ENCODE results near the gene ACER3. TPM values are rescaled to one million over a fixed set of nuclear protein-coding genes. Genes with fewer than 3 reads are reported as not detected.
A peak's percentile ranks its signal among the peaks of the same experiment; 100 is the strongest.
"Not testable (repeated sequence)": the region's sequence is repeated elsewhere in the genome, so short reads cannot be mapped to it uniquely, and the experiment has no call there.

The ACER3 gene
- total RNA-seq, 2 donors from 2014 or later: 7.6 to 10.2 TPM

DNA sequence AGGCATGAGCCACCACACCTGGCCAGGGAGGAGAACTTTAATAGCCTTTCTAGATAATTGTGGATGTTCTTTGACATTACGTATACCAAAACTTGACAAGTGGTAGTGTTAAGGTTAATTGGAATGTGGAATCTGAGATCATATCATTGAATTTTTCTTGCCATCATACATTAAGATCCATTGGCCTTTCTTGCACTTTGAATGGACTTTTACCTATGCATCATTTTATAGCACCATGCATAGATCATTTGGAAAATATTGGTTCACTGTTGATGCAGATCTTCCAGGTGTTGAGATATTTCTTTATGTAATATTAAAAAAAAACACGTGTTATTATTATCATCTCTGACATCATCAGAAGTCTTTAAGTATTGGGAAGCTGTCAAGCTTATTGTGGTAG is 36.5 kb downstream of the ACER3 start:
- DNase-seq (no peak), ATAC-seq (no peak)
- no peaks in the 10 kb centered on the region for H3K27me3 Mint-ChIP-seq
- H3K9me3 ChIP-seq (ENCODE audit: control insufficient read depth, low read length, poor library complexity, severe bottlenecking): no peaks in the 10 kb centered on the region
- peaks cover 5% of the 10 kb centered on the region for H3K36me3 Mint-ChIP-seq (ENCODE audit: low read depth)
- no peak overlapping the region for H3K27ac Mint-ChIP-seq
- peaks cover 10% of the 10 kb centered on the region for H3K4me1 Mint-ChIP-seq
- H3K4me3 Mint-ChIP-seq: no peak overlapping the region

DNA sequence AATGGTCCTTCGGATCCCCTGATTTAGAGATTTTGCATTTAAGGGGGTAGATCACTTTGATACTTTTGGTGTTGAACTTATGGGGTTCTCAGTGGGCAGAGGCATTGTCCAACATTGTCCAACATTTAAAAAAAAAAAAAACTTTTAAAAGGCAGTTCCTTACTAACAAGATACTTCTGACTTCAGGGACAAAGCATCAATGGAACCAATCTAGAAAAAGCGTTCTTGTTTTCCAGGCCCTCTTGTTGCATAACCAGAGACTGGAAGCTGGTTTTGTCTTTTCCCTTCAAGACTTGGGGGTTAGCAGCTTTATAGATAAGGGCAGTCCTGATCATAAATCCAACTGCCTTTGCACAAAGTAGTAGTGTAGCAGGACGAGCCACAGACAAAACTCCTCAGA is 40.4 kb downstream of the ACER3 start:
- no peak overlapping the region for H3K4me3 Mint-ChIP-seq
- peaks cover 7% of the 10 kb centered on the region for H3K36me3 Mint-ChIP-seq (ENCODE audit: low read depth)
- DNase-seq: no peak
- peaks cover 13% of the 10 kb centered on the region for H3K4me1 Mint-ChIP-seq
- H3K9me3 ChIP-seq (ENCODE audit: control insufficient read depth, low read length, poor library complexity, severe bottlenecking): no peaks in the 10 kb centered on the region
- H3K27ac Mint-ChIP-seq: no peak overlapping the region
- no peak for ATAC-seq
- H3K27me3 Mint-ChIP-seq: no peaks in the 10 kb centered on the region

DNA sequence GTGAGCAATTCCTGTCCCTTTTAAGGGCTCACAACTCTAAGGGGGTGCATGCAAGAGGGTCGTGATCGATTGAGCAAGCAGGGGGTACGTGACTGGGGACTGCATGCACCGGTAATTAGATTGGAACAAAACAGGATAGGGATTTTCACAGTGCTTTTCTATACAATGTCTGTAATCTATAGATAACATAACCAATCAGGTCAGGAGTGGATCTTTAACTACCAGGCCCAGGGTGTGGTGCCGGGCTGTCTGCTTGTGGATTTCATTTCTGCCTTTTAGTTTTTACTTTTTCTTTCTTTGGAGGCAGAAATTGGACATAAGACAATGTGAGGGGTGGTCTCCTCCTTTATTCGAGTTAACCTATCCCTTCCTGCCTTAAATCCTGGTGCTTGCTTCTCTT is 40.9 kb downstream of the ACER3 start:
- not testable (repeated sequence) for H3K27me3 Mint-ChIP-seq, DNase-seq

DNA sequence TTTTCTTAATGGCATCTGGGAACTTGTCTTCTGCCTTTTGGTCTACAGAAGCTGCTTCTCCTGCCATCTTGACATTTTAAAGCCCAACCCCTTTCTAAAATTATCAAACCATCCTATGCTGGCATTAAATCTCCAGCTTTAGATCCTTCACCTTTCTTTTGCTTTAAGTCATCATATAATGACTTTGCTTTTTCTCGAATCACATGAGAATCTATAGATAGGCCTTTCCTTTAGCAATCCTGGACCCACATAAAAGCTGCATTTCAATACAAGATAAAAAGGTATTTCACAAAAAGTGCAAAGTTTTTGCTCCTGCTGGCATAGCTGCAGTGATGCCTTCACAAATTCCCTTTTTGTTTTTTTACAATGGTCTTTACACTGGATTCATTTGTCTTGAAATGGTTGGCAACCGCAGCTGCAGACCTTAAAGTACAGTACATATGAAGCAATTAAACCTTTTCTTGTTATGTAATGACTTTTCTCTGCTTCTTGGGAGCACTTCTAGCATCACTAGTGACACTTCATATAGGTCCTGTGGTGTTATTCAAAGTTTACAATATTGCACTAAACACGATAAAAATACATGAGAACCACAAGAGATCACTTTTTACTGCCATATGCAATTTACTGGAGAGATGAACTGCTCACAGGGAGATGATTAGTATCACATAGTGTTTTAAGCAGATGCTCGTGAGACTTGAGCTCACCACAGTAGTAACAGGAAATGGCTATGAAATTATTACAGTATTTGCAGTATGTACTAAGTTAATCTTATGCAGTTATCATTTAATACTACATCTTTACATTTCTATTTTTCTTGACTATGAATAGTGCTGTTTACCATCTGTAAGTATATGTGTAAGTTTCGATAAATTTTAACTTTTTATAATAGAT is 41.6 kb downstream of the ACER3 start:
- no peaks in the 10 kb centered on the region for H3K9me3 ChIP-seq (ENCODE audit: control insufficient read depth, low read length, poor library complexity, severe bottlenecking)
- Mint-ChIP-seq H3K4me3 (no peak overlapping the region), H3K27me3 (no peaks in the 10 kb centered on the region), H3K36me3 (ENCODE audit: low read depth) (peaks cover 7% of the 10 kb centered on the region), H3K4me1 (peaks cover 13% of the 10 kb centered on the region), H3K27ac (no peak overlapping the region)
- no peak for DNase-seq
- no peak for ATAC-seq

More for the DNA sequence above, 40.9 kb downstream of the ACER3 start:
- not testable (repeated sequence) for ATAC-seq; H3K4me3 Mint-ChIP-seq; H3K36me3 Mint-ChIP-seq (ENCODE audit: low read depth); H3K9me3 ChIP-seq (ENCODE audit: control insufficient read depth, low read length, poor library complexity, severe bottlenecking); H3K27ac Mint-ChIP-seq
- peaks cover 13% of the 10 kb centered on the region for H3K4me1 Mint-ChIP-seq

DNA sequence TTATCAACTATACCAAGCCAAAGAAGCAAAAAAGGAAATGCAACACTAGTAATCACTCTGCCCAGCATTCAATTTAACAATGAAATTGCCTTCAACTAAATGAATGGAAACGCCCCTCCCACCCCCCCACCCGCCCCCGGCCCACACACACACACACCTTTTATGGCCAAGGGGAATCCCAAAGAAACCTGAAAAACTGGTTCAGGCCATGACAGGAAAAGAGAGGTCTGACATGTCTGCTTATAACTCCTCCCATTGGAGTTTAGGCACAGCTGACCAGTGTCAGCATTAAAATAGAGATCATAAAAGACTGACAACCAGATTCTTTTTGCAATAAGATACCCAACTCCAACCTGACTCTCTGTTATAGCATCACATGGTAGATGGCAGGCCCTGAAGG is 42.6 kb downstream of the ACER3 start:
- ATAC-seq (no peak), DNase-seq (no peak)
- H3K27ac Mint-ChIP-seq: no peak overlapping the region
- H3K36me3 Mint-ChIP-seq (ENCODE audit: low read depth): peaks cover 7% of the 10 kb centered on the region
- no peaks in the 10 kb centered on the region for H3K27me3 Mint-ChIP-seq
- H3K9me3 ChIP-seq (ENCODE audit: control insufficient read depth, low read length, poor library complexity, severe bottlenecking): no peaks in the 10 kb centered on the region
- peaks cover 13% of the 10 kb centered on the region for H3K4me1 Mint-ChIP-seq
- H3K4me3 Mint-ChIP-seq: no peak overlapping the region

DNA sequence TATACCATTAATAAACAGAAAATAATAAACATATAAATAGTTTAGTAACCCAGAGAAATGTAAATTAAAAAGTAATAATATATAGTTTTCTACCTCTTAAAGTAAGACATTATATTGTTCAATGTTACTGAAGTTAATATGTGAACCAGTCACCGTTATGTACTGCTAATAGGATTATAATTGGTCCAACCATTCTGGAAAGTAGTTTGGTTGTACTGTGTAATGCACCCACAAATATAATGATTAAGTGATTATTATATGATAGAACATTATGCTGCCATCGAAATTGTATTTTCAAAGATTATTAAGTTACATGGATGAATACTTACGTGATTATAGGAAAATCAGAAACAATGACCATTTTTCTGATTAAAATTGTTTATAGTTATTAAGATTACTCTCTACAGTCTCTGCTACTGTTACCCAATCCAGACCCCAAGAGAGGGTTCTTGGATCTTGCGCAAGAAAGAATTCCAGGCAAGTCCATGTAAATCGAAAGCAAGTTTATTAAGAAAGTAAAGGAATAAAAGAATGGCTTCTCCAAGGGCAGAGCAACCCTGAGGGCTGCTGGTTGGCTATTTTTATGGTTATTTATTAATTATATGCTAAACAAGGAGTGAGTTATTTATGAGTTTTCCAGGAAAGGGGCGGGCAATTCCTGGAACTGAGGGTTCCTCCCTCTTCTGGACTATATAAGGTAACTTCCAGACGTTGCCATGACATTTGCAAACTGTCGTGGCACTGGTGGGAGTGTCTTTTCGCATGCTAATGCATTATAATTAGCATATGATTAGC is 50.1 kb downstream of the ACER3 start:
- Mint-ChIP-seq H3K36me3 (ENCODE audit: low read depth) (no peaks in the 10 kb centered on the region), H3K4me3 (no peak overlapping the region), H3K27ac (no peak overlapping the region), H3K27me3 (no peaks in the 10 kb centered on the region), H3K4me1 (no peaks in the 10 kb centered on the region)
- no peaks in the 10 kb centered on the region for H3K9me3 ChIP-seq (ENCODE audit: control insufficient read depth, low read length, poor library complexity, severe bottlenecking)
- DNase-seq: no peak
- ATAC-seq: no peak

DNA sequence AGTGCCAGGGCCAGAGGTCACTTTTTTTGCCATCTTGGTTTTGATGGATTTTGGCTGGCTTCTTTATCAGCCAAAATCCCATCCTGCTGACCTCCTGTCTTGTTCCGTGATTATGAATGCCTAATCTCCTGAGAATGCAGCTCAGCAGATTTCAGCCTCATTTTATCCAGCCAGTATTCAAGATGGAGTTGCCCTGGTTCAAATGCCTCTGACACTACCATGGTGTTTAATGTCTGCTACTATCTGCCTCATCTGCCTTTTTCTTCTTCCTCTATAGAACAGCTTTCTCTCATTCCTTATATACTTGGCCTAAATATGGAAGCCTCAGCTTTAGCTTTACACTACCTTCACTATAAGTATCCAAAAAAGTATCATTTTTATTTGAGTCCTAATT is 50.7 kb downstream of the ACER3 start:
- ATAC-seq (no peak), DNase-seq (no peak)
- no peaks in the 10 kb centered on the region for H3K9me3 ChIP-seq (ENCODE audit: control insufficient read depth, low read length, poor library complexity, severe bottlenecking)
- Mint-ChIP-seq H3K36me3 (ENCODE audit: low read depth) (no peaks in the 10 kb centered on the region), H3K27ac (no peak overlapping the region), H3K27me3 (no peaks in the 10 kb centered on the region), H3K4me3 (no peak overlapping the region), H3K4me1 (no peaks in the 10 kb centered on the region)

DNA sequence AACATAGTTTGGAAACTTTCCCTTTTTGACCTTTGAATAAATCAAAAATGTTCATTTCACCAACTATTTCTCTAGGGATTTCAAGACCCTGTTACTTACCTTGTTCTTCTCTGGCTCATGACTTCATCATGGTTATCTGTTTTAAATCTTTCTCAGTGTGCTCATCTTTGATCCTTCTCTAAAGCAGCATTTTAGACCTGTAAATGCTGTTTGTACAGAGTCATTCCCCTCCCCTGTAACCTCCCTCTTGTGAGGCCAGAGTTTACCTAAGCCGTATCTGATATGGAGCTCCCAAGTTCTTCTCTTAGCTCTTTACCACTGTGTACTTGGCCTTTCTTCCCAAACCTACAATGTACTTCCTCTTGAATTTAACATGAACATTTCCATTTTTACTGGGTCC is 56.0 kb downstream of the ACER3 start:
- H3K27me3 Mint-ChIP-seq: no peaks in the 10 kb centered on the region
- no peaks in the 10 kb centered on the region for H3K36me3 Mint-ChIP-seq (ENCODE audit: low read depth)
- peaks cover 4% of the 10 kb centered on the region for H3K4me1 Mint-ChIP-seq
- DNase-seq (no peak), ATAC-seq (no peak)
- H3K4me3 Mint-ChIP-seq: no peak overlapping the region
- H3K9me3 ChIP-seq (ENCODE audit: control insufficient read depth, low read length, poor library complexity, severe bottlenecking): no peaks in the 10 kb centered on the region
- no peak overlapping the region for H3K27ac Mint-ChIP-seq

DNA sequence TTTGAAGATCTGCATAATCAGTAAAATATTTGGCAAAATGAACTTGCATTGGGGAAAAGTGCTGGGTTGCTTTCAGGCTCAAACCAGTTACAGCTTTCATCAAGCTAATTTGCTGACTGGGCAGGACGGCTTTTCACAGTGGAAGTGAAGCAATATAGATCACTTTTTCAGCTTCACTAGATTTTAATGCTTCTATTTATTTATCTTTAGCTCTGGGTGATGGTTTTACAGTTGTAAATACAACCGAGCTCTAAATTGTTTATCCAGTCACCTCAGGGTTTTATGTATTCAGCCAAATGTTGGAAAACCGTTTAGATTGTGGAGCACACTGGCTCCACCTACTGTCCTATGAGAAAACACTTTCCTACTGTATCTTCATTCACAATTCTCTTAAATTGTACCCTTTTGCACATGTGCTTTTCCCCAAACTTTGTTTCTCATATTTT is 58.2 kb downstream of the ACER3 start:
- Mint-ChIP-seq H3K27me3 (no peaks in the 10 kb centered on the region), H3K4me1 (peaks cover 4% of the 10 kb centered on the region), H3K27ac (no peak overlapping the region), H3K36me3 (ENCODE audit: low read depth) (no peaks in the 10 kb centered on the region), H3K4me3 (no peak overlapping the region)
- ATAC-seq (peak; percentile 54), DNase-seq (no peak)
- H3K9me3 ChIP-seq (ENCODE audit: control insufficient read depth, low read length, poor library complexity, severe bottlenecking): no peaks in the 10 kb centered on the region

DNA sequence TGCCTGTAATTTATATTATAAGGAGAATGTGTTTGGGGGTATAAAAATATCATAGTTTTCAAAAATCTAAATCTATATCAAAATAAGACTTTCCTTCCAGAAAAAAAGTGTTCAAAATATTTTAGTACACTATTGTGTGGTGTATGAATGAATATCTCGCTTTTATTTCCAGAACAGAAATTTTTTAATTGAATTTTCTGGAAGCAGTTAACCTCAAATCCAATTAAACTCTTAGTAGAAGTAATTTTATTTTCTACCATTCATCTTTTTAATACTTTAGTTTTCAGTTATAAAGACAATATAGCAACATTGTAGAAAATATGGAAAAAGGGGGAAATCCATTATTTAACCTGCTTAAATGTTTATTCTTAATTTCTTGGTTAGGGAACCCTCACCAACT is 58.7 kb downstream of the ACER3 start:
- H3K36me3 Mint-ChIP-seq (ENCODE audit: low read depth): no peaks in the 10 kb centered on the region
- H3K27ac Mint-ChIP-seq: no peak overlapping the region
- H3K27me3 Mint-ChIP-seq: no peaks in the 10 kb centered on the region
- DNase-seq (no peak), ATAC-seq (no peak)
- H3K4me3 Mint-ChIP-seq: no peak overlapping the region
- H3K9me3 ChIP-seq (ENCODE audit: control insufficient read depth, low read length, poor library complexity, severe bottlenecking): no peaks in the 10 kb centered on the region
- peaks cover 4% of the 10 kb centered on the region for H3K4me1 Mint-ChIP-seq

DNA sequence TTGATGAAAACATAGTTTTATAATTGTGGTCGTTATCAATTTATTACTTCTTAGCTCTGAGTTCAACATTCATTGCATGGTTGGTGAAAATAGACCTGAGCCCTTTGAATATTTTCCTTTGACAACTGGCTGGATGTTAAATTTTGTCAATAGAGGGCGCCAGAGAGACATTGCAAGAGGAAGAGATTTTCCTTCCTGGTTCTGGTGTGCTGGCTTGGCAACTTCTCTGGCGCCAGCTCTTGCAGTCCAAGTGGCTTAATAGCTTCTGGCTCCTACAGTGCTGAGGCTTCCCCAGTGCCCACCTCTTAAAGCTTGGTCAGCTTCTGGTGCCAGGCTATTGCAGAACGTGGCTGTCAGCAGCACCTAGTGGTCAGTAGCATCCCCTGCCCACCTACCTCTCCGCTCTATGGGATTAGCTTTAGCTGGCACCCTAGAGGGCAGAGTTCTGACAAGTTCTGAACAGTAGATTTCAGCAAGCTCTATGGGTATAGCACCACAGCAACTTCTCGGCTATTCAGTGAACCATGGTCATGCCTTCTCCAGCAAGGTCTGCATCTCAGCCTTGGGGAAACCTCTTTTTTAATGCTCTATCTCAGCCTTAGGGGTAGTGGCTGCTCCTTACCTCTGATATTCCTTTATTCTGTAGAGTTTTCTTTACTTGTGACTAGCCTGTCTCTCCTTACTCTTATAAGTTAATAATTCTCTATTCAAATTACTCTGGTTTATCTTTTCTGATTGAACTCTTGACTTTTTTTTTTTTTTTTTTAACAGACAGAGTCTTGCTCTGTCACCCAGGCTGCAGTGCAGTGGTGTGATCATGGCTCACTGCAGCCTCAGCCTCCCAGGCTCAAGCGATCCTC is 59.4 kb downstream of the ACER3 start:
- Mint-ChIP-seq H3K4me1 (peaks cover 4% of the 10 kb centered on the region), H3K27me3 (no peaks in the 10 kb centered on the region), H3K4me3 (no peak overlapping the region), H3K27ac (no peak overlapping the region), H3K36me3 (ENCODE audit: low read depth) (no peaks in the 10 kb centered on the region)
- ATAC-seq (peak; percentile 77), DNase-seq (peak; percentile 12 to 36 (median 15))
- no peaks in the 10 kb centered on the region for H3K9me3 ChIP-seq (ENCODE audit: control insufficient read depth, low read length, poor library complexity, severe bottlenecking)

DNA sequence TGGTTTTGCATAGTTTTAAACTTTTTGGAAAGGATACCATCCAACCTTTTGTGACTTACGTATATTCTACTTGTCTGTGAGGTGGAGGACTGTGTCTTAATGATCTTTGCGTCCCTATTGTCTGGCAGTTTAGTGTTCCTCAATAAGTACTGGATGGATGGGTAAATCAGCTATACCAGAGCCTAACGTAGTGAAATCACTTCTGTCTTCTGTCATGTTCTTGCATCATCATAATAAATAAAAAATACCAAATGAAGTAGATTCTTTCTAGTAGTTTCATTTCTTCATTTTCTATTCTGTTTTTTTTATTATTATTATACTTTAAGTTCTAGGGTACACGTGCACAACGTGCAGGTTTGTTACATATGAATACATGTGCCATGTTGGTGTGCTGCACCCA is 66.4 kb downstream of the ACER3 start:
- no peak for ATAC-seq
- DNase-seq: no peak

DNA sequence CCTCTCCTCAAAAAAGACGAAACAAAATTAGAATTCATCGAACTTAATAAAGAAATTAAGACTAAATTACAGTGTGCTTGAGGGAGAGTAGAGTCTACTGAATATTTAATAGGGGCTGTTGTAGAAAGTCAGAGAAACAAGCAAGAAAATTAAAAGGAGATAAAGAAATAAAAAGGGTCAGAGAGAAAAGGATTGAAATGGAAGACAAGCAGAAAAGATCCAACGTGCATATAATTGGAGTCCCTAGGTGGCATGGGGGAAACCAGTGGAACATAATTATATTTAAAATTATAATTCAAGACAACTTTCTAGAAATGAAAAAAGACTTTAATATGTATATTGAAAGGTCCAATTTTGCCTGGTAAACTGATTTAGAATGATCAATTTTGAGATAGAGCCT is 74.3 kb downstream of the ACER3 start:
- H3K27me3 Mint-ChIP-seq: no peaks in the 10 kb centered on the region
- ATAC-seq: no peak
- no peak for DNase-seq

More for the DNA sequence above, 66.4 kb downstream of the ACER3 start:
- Mint-ChIP-seq H3K27ac (no peak overlapping the region), H3K4me1 (peaks cover 2% of the 10 kb centered on the region), H3K27me3 (no peaks in the 10 kb centered on the region), H3K36me3 (ENCODE audit: low read depth) (peaks cover 2% of the 10 kb centered on the region), H3K4me3 (no peak overlapping the region)
- H3K9me3 ChIP-seq (ENCODE audit: control insufficient read depth, low read length, poor library complexity, severe bottlenecking): no peaks in the 10 kb centered on the region

More for the DNA sequence above, 74.3 kb downstream of the ACER3 start:
- H3K27ac Mint-ChIP-seq: no peak overlapping the region
- no peaks in the 10 kb centered on the region for H3K4me1 Mint-ChIP-seq
- H3K4me3 Mint-ChIP-seq: no peak overlapping the region
- H3K36me3 Mint-ChIP-seq (ENCODE audit: low read depth): peaks cover 4% of the 10 kb centered on the region
- no peaks in the 10 kb centered on the region for H3K9me3 ChIP-seq (ENCODE audit: control insufficient read depth, low read length, poor library complexity, severe bottlenecking)

Measured in T-helper 17 cell (primary cell).